ENCODE results near the gene MRPL34. TPM values are rescaled to one million over a fixed set of nuclear protein-coding genes. Genes with fewer than 3 reads are reported as not detected.

MRPL34 gene
- total RNA-seq, 1 donor from 2014 or later: 80.7 TPM

DNA sequence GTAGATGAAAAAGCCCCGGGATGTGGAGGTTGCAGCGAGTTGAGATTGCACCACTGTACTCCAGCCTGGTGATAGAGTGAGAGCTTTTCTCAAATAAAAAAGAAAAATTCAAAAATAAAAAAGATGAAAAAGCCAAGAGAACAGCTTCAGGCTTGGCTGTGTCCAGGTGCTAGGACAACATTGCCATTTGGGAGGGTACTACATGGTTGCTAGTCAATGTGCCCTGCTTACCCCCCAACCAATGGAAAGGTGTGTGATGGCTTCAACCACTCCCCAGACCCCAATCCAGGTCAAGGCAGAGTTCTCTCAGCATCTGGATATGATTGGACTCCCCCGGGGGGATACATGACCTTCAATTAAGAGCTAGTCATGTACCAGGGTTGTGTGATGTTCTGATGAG is 26.2 kb upstream of the MRPL34 start:
- H3K4me3 Mint-ChIP-seq (ENCODE audit: unreplicated experiment): no peak overlapping the region
- H3K36me3 Mint-ChIP-seq (ENCODE audit: unreplicated experiment): no peaks in the 10 kb centered on the region
- no peak overlapping the region for H3K27ac Mint-ChIP-seq (ENCODE audit: unreplicated experiment)
- peaks cover 2% of the 10 kb centered on the region for H3K9me3 Mint-ChIP-seq (ENCODE audit: unreplicated experiment)
- TF ChIP-seq, protein P1, sequence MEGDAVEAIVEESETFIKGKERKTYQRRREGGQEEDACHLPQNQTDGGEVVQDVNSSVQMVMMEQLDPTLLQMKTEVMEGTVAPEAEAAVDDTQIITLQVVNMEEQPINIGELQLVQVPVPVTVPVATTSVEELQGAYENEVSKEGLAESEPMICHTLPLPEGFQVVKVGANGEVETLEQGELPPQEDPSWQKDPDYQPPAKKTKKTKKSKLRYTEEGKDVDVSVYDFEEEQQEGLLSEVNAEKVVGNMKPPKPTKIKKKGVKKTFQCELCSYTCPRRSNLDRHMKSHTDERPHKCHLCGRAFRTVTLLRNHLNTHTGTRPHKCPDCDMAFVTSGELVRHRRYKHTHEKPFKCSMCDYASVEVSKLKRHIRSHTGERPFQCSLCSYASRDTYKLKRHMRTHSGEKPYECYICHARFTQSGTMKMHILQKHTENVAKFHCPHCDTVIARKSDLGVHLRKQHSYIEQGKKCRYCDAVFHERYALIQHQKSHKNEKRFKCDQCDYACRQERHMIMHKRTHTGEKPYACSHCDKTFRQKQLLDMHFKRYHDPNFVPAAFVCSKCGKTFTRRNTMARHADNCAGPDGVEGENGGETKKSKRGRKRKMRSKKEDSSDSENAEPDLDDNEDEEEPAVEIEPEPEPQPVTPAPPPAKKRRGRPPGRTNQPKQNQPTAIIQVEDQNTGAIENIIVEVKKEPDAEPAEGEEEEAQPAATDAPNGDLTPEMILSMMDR (IDR thresholded peaks at IDR 0.05; ENCODE audit: partially characterized antibody, unreplicated experiment): no peak
- DNase-seq: no peak
- peaks cover 2% of the 10 kb centered on the region for H3K4me1 Mint-ChIP-seq (ENCODE audit: low read depth, unreplicated experiment)
- H3K27me3 Mint-ChIP-seq (ENCODE audit: unreplicated experiment): peaks cover 2% of the 10 kb centered on the region

DNA sequence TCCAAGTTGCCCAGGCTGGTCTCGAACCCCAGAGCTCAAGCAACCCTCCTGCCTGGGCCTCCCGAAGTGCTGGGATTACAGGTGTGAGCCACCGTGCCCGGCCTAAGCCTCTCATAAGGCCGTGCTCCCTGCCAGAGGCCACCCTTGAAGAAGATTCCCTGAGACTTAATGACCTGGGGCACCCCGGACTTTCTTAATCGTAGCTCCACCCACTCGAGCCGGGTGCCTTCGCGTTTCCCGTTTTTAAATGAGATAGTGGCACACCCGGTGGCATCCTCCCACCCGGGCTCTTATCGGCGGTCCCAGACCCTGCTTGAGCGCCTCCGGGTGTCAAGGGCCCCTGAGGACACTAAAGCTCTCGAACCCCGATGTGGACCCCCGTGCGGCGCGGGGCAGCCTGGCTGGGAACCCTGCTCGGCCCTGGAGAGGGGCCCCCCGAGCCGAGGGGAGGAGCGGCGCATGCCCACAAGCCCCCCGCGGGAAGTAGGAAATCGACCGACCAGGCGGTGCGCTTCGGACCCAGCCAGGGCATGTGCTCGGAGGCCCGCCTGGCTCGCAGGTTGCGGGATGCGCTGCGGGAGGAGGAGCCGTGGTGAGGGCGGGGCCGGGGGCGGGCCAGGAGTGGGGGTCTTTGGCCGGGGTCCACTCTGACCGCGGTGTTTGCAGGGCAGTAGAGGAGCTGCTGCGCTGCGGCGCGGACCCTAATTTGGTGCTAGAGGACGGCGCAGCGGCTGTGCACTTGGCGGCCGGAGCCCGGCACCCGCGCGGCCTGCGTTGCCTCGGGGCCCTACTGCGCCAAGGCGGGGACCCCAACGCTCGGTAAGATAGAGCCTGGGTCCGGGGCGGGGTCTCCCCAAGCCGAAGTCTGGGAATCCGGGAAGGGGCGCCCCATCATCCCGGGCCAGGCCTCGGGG is 24.0 kb upstream of the MRPL34 start, which contains the start of gene ANKLE1:
TSS of gene ANKLE1 (plus strand) at position 511 of the 914 bp plus-strand sequence. CDS start at position 531, 20 bp downstream.
- Mint-ChIP-seq H3K9me3 (ENCODE audit: unreplicated experiment) (peaks cover 2% of the 10 kb centered on the region), H3K4me1 (ENCODE audit: low read depth, unreplicated experiment) (peaks cover 2% of the 10 kb centered on the region), H3K36me3 (ENCODE audit: unreplicated experiment) (no peaks in the 10 kb centered on the region), H3K27me3 (ENCODE audit: unreplicated experiment) (peaks cover 2% of the 10 kb centered on the region), H3K4me3 (ENCODE audit: unreplicated experiment) (peak within 1 kb of the TSS; percentile 84), H3K27ac (ENCODE audit: unreplicated experiment) (peak within 1 kb of the TSS; percentile 79)
- TF ChIP-seq, protein P1 (IDR thresholded peaks at IDR 0.05; ENCODE audit: partially characterized antibody, unreplicated experiment): no peak
- peak; percentile 78 for DNase-seq

DNA sequence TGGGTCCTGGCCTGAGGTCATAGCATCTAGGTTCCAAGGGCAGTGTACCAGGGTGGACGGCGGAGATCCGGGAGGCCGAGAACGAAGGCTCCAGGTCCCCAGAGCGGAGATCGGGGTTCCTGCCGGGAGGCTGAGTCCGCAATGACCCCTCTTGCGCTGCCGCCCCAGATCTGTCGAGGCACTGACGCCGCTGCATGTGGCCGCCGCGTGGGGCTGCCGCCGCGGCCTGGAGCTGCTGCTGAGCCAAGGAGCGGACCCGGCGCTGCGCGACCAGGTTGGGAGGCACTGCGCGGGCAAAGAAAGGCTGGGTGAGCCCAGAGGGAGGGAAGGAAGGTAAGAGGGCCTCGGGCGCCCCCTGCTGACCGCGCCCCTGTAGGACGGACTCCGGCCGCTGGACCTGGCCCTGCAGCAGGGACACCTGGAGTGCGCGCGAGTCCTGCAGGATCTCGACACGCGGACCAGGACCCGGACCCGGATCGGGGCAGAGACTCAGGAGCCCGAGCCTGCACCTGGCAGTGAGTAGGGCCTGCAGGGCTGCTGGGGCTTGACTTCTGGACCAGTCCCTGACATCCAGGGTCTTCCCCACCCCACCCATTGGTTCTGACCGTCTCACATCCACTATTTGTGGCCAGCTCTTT is 23.1 kb upstream of the MRPL34 start:
- Mint-ChIP-seq H3K4me1 (ENCODE audit: low read depth, unreplicated experiment) (peaks cover 2% of the 10 kb centered on the region), H3K9me3 (ENCODE audit: unreplicated experiment) (peaks cover 2% of the 10 kb centered on the region), H3K27me3 (ENCODE audit: unreplicated experiment) (peaks cover 2% of the 10 kb centered on the region), H3K27ac (ENCODE audit: unreplicated experiment) (peak overlapping the region; percentile 79), H3K36me3 (ENCODE audit: unreplicated experiment) (no peaks in the 10 kb centered on the region), H3K4me3 (ENCODE audit: unreplicated experiment) (peak overlapping the region; percentile 84)
- peak; percentile 92 for DNase-seq
- TF ChIP-seq, protein P1 (IDR thresholded peaks at IDR 0.05; ENCODE audit: partially characterized antibody, unreplicated experiment): peak; percentile 94

DNA sequence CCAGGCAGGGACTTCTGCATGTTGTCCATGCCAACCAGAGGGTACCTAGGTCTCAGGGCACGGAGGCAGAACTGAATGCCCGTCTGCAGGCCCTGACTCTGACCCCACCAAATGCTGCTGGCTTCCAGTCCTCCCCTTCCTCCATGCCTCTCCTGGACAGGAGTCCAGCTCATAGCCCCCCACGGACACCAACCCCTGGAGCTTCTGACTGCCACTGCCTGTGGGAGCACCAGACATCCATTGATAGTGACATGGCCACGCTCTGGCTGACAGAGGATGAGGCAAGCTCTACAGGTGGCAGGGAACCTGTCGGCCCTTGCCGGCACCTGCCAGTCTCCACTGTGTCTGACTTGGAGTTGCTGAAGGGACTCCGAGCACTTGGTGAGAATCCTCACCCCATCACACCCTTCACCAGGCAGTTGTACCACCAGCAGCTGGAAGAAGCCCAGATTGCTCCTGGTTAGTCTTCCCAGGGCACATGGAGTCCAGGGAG is 22.1 kb upstream of the MRPL34 start:
- Mint-ChIP-seq H3K4me1 (ENCODE audit: low read depth, unreplicated experiment) (peaks cover 2% of the 10 kb centered on the region), H3K36me3 (ENCODE audit: unreplicated experiment) (no peaks in the 10 kb centered on the region), H3K27me3 (ENCODE audit: unreplicated experiment) (peaks cover 2% of the 10 kb centered on the region), H3K4me3 (ENCODE audit: unreplicated experiment) (no peak overlapping the region), H3K9me3 (ENCODE audit: unreplicated experiment) (peaks cover 2% of the 10 kb centered on the region), H3K27ac (ENCODE audit: unreplicated experiment) (no peak overlapping the region)
- no peak for DNase-seq
- TF ChIP-seq, protein P1 (IDR thresholded peaks at IDR 0.05; ENCODE audit: partially characterized antibody, unreplicated experiment): no peak

All from glutamatergic neuron (in vitro differentiated cells).